ENCODE measurements around the gene PHACTR1. TPM values are rescaled to one million over a fixed set of nuclear protein-coding genes. Genes with fewer than 3 reads are reported as not detected.

The PHACTR1 gene
- total RNA-seq, 2 experiments from 2014 or later = 1.3 to 2.3 TPM

- CTCF ChIA-PET = no interaction called here
- no peaks in the 10 kb centered on the region for H3K9me3 Mint-ChIP-seq
- peaks cover 7% of the 10 kb centered on the region for H3K4me1 Mint-ChIP-seq (ENCODE audit: low read depth)
- no peak overlapping the region for H3K27ac Mint-ChIP-seq
- Histone ChIP-seq H3K36me3 (ENCODE audit: insufficient read depth, low read length) (no peaks in the 10 kb centered on the region), H3K4me3 (ENCODE audit: low read length) (no peak overlapping the region), H3K27me3 (ENCODE audit: control insufficient read depth in 1 of 2, insufficient read depth in 2 of 2, low read length in 2 of 2) (no peaks in the 10 kb centered on the region), H3K9me3 (ENCODE audit: control insufficient read depth in 1 of 2, insufficient read depth in 1 of 2, low read length in 2 of 2) (no peaks in the 10 kb centered on the region), H3K4me1 (ENCODE audit: insufficient read depth, low read length) (no peaks in the 10 kb centered on the region), H3K27ac (ENCODE audit: low read depth in 1 of 2, low read length in 2 of 2) (no peak overlapping the region)
- ATAC-seq (ENCODE audit: poor library complexity) (no peak), DNase-seq (no peak)
- no peaks in the 10 kb centered on the region for H3K27me3 Mint-ChIP-seq
- H3K4me3 Mint-ChIP-seq = no peak overlapping the region
- intact Hi-C loops (cut with DNase I, micrococcal nuclease) = no loop called here
- no peak for TF ChIP-seq CTCF (IDR thresholded peaks at IDR 0.05)
- H3K36me3 Mint-ChIP-seq (ENCODE audit: low read depth) = no peaks in the 10 kb centered on the region
- POLR2A ChIA-PET = no interaction called here
Measured at GRCh38 chr6:13222048-13222447, 505.5 kb downstream of the PHACTR1 start.

GRCh38 chr6:13226071-13226470, 509.5 kb downstream of the PHACTR1 start:
- Mint-ChIP-seq H3K4me3 (no peak overlapping the region), H3K9me3 (no peaks in the 10 kb centered on the region), H3K27ac (no peak overlapping the region), H3K4me1 (ENCODE audit: low read depth) (peaks cover 14% of the 10 kb centered on the region), H3K36me3 (ENCODE audit: low read depth) (no peaks in the 10 kb centered on the region), H3K27me3 (no peaks in the 10 kb centered on the region)
- no peak overlapping the region for H3K4me3 ChIP-seq (ENCODE audit: low read length)
- TF ChIP-seq CTCF (IDR thresholded peaks at IDR 0.05) = no peak
- no peaks in the 10 kb centered on the region for H3K27me3 ChIP-seq (ENCODE audit: control insufficient read depth in 1 of 2, insufficient read depth in 2 of 2, low read length in 2 of 2)
- ATAC-seq (ENCODE audit: poor library complexity) (no peak), DNase-seq (no peak)
- no peaks in the 10 kb centered on the region for H3K9me3 ChIP-seq (ENCODE audit: control insufficient read depth in 1 of 2, insufficient read depth in 1 of 2, low read length in 2 of 2)
- H3K36me3 ChIP-seq (ENCODE audit: insufficient read depth, low read length) = no peaks in the 10 kb centered on the region
- intact Hi-C loops (cut with DNase I, micrococcal nuclease) = no loop called here
- H3K27ac ChIP-seq (ENCODE audit: low read depth in 1 of 2, low read length in 2 of 2) = no peak overlapping the region
- ChIA-PET POLR2A (no interaction called here), CTCF (no interaction called here)
- peaks cover 17% of the 10 kb centered on the region for H3K4me1 ChIP-seq (ENCODE audit: insufficient read depth, low read length)

GRCh38 chr6:13228264-13229204, 512.0 kb downstream of the PHACTR1 start:
- peaks cover 17% of the 10 kb centered on the region for H3K4me1 ChIP-seq (ENCODE audit: insufficient read depth, low read length)
- H3K4me3 ChIP-seq (ENCODE audit: low read length) = no peak overlapping the region
- intact Hi-C loops (cut with DNase I, micrococcal nuclease) = no loop called here
- no peaks in the 10 kb centered on the region for H3K27me3 Mint-ChIP-seq
- no peak for ATAC-seq (ENCODE audit: poor library complexity)
- no peaks in the 10 kb centered on the region for H3K9me3 ChIP-seq (ENCODE audit: control insufficient read depth in 1 of 2, insufficient read depth in 1 of 2, low read length in 2 of 2)
- ChIA-PET POLR2A (no interaction called here), CTCF (no interaction called here)
- no peaks in the 10 kb centered on the region for H3K27me3 ChIP-seq (ENCODE audit: control insufficient read depth in 1 of 2, insufficient read depth in 2 of 2, low read length in 2 of 2)
- DNase-seq = no peak
- no peaks in the 10 kb centered on the region for H3K9me3 Mint-ChIP-seq
- no peak overlapping the region for H3K27ac Mint-ChIP-seq
- no peaks in the 10 kb centered on the region for H3K36me3 ChIP-seq (ENCODE audit: insufficient read depth, low read length)
- peaks cover 14% of the 10 kb centered on the region for H3K4me1 Mint-ChIP-seq (ENCODE audit: low read depth)
- no peak overlapping the region for H3K27ac ChIP-seq (ENCODE audit: low read depth in 1 of 2, low read length in 2 of 2)
- H3K4me3 Mint-ChIP-seq = no peak overlapping the region
- no peak for TF ChIP-seq CTCF (IDR thresholded peaks at IDR 0.05)
- H3K36me3 Mint-ChIP-seq (ENCODE audit: low read depth) = no peaks in the 10 kb centered on the region

All from CD4-positive, alpha-beta T cell (primary cell).